Measurements from ENCODE around the gene ABCG2.

- TF ChIP-seq CTCF (IDR thresholded peaks at IDR 0.05), result no peak
- TF ChIP-seq POLR2A (IDR thresholded peaks at IDR 0.05), result no peak
These were observed 28.4 kb downstream of the ABCG2 start for GRCh38 chr4:88130003-88130402.

Measured in testis (tissue), 2 donors.